GM18519 (cell line): ENCODE data around the gene A2ML1.
"Not testable (repeated sequence)": the region's sequence is repeated elsewhere in the genome, so short reads cannot be mapped to it uniquely, and the experiment has no call there.

Experiments used
- ATAC-seq: cut with Tn5 transposase; IDR thresholded peaks from one replicate; pipeline ENCODE4 v1.9.1; 2021; ENCODE audit warnings: mild to moderate bottlenecking, moderate library complexity; ENCODE audit not compliant: unreplicated experiment, low FRiP score

A2ML1 gene

DNA sequence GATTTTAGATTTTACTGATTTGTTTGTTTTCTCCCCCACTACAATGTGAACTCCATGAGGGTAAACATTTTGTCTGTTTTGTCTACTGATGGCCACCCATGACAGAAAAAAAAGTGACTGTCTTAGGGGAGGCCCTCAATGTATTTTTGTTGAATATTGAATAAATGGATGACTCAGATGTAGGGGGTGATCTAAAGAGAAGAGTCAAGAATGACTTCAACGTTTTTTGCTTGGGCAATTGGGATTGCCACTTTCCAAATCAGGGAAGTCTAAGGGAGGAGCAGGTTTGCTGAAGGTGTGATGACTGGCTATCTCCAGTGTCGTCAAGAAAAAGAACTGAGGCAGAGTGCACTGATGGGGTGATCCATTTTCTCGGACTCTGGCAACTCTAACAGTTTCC lies 81.2 kb downstream of the A2ML1 start:
- ATAC-seq: no peak

DNA sequence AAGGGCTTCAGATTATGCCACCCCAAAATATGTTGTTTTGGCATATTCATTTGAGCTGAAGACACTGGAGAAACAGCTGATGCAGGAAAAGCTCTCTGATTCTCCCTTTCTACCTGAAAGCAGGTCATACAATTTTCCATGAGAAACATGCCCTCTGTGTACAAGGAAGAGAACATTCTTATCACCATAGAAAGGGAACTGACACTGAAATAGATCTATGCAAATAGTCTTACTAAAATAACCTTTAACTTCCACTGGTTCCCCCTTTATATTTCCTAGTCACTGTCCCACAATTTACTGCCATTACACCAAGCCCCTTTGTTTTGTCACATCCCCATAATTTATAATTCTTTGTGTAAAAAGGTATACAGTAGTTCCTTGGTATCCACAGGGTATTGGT lies 82.2 kb downstream of the A2ML1 start:
- no peak for ATAC-seq

DNA sequence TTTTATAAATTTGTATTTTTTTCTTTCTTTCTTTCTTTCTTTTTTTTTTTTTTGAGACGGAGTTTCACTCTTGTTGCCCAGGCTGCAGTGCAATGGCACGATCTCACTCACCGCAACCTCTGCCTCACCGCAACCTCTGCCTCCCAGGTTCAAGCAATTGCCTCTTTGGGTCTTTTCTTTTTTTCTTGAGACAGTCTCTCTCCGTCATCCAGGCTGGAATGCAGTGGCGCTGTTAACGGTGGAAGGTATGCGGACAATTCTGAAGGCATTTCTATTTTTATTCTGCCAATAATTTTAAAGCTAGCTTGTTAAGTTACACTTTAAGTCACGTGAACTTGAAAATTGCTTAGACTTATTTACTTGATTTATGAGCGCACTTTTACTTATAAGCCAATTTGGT lies 83.1 kb downstream of the A2ML1 start:
- ATAC-seq: no peak

DNA sequence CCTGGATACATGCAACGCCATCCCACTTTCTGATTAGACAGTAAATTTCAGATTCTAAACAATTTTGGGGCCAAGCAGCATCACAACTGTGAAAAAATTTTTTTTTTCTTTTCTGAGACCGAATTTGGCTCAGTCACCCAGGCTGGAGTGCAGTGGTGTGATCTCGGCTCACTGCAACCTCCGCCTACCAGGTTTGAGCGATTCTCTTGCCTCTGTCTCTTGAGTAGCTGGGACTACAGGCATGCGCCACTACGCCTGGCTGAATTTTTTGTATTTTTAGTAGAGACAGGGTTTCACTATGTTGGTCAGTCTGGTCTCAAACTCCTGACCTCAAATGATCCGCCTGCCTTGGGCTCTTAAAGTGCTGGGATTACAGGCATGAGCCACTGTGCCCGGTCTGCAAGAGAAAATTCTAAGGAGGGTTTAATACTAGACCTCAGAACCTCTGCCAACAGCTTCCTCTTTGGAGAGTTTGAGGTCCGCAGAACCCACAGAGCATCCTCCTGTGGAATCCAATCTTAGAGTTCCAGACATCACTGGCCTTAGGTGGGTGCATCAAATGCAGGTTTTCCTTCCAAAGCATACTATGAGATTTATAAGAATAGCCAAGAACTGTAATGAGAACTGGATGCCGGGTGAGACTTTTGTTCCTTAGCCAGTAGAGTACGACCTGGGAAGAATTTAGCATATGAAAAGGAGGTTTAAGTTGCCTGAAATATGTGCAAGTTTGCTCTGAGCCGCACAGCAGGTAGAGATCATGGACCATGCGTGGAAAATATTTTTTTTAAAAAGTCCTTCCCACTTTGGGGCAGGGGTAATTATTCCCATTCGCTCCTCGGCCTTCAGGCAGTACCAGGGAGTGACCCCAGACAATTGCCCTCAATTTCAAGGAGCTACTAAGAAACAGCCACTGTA lies 84.1 kb downstream of the A2ML1 start:
- ATAC-seq: no peak

DNA sequence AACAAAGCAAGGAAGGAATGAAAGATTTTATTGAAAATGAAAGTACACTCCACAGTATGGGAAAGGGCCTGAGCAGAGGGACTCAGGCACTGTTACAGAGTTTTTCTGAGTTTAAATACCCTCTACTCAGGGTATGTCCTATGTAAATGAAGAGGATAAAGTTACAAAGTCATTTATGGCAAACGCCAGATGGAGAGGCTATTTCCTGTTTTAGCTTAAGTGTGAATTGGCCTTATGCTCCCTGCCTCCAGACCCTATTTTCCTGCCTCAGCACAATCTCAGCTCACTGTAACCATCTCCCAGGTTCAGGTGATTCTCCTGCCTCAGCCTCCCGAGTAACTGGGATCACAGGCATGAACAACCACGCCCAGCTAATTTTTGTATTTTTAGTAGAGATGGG lies 85.1 kb downstream of the A2ML1 start:
- ATAC-seq: no peak

DNA sequence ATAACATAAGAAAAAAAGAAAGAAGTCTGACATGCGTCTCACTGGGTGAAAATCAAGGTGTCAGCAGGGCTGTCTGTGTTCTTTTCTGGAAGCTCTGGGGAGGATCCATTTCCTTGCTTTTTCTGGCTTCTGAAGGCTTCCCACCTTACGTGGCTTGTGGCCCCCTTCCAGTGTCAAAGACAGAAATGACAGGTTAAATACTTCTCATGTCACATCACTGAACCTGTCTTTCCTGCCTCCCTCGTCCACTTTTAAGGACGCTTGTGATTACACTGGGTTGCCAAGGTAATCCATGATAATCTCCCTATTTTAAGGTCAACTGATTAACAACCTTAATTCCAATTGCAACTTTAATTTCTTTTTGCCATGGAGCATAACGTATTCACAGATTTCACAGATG lies 87.3 kb downstream of the A2ML1 start:
- no peak for ATAC-seq

DNA sequence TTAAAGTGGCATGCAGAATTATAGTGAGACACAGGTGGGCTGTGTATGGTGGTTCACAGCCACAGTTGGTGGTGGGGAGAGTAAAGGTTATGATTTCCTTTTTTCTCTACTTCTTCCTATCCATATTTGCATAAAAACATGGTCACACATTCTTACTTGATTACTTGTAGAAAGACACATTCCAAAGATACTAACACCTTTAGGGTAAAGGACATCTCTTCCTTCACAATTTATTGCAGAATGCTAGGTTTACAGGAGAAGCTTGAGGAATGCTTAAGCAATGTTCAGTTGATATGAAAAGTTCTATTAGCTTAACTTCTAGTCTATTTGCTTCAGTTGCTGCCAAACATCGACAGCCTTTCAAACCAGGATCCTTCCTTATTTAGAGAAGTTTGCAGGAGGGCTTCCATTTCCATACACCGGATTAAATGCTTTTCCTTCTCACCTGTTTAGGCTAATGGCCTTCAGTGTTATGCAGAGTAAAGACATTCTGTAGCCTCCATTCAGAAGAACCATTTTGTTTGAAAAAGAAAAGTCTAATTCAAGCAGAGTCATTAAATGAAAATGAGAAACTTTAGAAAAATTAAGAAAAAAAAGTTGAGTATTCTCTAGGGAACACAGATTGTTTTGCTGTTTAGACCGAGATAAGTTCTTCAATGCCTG lies 89.3 kb downstream of the A2ML1 start:
- ATAC-seq: no peak

DNA sequence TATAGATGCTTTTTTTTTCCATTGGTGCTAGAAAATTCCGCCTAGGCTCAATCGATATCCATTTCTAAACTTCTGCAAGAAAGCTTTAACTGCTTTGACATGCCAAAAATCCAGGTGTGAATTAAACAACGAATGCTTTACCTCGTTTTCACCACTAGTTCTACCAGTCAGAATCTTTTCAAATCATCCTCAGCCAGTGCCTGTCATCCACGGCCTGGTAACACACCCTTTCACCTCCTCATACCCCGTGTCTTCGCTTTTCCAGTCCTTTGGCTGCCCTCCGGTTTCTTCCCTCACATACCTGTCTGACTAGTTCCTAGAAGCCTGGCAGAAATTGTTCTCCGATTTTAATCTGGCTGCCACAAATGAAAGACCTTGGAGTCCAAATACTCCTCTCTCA lies 90.5 kb downstream of the A2ML1 start:
- no peak for ATAC-seq

DNA sequence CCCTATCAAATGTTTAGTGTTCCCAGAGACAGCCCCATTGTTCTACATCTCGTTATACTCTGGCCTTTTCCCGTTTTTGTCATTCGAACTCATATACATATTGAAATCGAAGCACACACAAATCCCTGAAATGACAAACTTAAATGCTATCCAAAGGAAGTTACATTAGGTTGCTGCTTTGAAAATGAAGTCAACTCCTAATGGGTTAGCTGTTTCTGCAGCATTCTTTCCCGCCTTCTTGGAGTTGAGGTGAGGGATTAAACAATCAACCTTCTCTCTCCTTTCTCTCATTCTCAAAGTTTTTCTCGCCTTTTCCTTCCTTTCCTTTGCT lies 91.2 kb downstream of the A2ML1 start:
- ATAC-seq: no peak

DNA sequence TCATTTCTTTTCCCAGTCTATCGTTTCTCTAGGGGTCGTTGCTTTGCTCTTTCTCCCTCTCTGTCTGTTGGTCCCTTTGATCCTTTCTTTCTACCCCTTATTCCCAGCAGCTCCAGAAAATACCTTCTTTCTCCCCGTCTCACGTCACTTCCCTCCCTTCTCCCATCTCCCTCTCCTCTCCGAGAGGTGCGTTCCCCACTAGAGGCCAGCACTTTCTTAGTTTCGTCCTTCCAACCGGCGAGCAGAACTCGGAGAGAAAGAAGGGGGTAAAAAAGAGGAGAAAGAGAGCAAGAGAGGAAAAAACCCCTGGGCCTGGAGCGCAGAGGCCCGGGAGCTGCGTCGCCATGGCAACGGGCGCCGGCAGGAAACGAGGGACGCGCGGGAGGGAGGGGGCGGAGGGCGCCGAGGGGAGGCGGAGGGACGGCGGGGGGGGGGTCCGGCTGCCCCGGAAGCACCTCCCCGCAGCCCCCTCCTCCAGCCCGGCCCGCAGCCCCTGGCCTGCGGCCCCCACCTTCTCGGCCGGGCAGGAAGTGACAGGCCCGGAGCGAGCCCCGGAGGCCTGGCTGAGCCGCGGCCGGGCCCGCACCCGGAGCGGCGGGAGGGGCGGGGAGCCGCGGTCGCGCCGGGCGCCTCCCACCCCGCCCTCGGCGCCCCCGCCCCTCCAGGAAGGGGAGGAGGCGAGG lies 91.8 kb downstream of the A2ML1 start, which contains the start of gene PHC1:
PHC1 (plus strand) TSS at position 477 of the 683 bp plus-strand sequence. CDS start 3,169 bp downstream, outside the sequence.
- peak; percentile 38 for ATAC-seq

DNA sequence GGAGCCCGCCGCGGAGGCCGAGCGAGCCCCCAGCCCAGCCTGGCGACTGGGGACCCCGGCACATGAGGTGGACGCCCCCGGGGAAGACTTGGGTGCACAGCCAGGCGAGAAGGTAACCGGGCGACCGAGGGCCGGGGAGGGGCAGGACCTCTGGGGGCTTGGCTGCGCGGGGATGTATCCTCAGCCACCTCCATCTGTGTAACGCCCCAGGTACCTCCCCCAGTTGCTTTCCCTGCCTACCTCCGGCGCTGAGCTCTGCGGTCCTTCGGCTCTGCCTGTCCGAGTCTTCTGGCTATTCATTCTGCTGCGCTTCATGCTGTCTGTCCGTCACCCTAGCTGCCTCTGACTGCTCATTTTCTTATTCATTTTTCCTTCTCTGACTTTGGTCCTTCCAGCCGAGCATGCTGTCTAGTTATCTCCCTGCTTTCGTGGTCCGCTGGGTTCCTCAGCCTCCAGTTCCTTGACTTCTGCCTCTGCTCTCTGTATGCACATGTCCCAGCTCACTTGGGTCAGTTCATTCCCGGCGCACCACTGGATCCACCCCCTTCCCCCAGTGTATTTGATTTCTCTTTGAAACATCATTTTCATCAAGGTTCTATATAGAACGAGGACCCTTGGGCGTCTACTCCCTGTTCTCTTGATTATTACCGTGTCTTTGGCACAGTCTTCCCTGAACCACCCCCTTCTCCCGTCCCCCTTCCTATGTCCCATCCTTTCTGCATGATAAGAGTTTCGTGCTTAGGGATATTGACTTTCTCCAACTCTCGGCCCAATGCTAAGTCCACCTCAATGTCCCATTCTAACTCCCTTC lies 92.5 kb downstream of the A2ML1 start:
- peak; percentile 27 for ATAC-seq

DNA sequence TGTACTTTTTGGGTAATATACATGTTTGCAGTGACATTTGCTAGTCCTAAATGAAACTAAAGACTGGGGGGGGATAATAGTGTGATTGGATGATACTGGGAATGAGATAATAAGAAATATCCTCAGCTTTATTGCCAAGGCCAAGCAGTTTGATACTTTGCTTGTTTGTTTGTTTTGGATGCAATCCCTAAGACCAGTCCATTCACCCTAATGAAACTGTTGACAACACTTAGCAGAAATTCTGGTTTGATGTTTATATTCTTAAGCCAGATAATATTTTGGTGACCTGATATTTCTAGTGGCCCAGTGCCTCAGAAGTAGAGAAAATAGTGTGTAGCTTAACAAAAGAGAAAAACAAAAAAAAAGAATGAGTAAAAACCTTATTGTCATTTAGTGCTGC lies 93.7 kb downstream of the A2ML1 start:
- ATAC-seq: no peak

DNA sequence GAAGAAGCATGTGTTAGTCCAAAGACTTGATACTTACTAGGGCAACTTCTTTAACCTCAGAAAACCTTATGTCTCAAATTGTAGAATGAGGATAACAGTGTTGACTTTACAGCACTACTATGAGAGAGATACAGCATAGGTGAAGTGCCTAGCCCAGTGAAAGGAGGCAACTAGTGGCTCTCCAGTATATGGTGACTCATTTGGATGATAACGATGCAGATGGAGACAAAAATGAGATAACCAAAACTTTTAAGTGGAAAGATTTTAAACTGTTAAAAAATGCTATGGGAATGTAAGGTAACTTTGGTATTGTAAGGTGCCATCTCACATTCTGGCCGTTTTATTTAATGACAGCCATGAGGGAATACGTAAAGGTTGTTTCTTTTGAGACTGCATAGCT lies 94.6 kb downstream of the A2ML1 start:
- no peak for ATAC-seq

DNA sequence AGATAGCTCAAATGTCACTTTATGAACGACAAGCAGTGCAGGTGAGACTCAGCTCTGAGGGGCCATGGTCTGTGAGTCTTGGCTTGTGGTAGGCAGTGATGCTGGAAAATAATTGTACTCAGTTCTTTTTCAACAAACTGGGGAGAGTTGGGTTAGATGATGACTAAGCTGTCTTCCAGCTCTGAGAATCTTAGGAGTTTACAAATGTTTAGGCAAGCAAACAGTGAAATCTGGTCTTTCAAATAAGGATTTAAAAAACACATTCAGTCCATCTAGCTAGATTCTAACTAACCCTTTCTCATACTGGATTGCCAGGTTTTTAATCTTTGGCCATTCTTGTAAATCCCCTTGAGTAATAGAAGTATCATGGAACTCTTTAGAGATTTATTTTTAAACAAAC lies 95.3 kb downstream of the A2ML1 start:
- no peak for ATAC-seq

DNA sequence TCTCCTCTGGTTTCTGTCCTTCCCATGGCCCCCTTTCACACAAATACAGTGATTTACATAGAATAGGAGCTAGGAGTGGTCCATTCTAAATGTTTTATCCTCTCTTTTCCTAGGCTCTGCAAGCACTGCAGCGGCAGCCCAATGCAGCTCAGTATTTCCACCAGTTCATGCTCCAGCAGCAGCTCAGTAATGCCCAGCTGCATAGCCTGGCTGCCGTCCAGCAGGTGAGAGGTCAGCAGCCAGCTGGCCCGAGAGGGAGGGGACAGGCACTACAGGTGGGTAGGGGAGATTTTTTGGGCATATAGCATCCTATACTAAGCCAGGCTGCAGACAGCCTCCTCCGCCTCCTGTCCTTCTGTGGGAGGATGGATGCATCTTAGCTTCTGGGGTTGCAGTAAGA lies 97.2 kb downstream of the A2ML1 start:
- ATAC-seq: not testable (repeated sequence)

DNA sequence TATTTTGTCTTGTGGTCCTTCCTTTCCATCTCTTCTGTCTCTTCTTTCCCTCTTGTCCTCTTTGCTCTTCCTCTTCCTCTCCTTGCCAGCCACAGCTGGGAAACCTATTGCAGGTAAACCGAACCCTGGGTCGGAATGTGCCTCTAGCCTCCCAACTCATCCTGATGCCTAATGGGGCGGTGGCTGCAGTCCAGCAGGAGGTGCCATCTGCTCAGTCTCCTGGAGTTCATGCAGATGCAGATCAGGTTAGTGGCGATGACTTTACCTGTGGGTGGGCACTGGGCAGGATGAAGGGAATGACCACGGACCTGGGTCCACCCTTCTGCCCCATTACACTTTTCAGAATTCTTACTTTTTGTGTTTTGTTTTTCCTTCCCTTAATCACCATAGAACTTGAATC lies 100.1 kb downstream of the A2ML1 start:
- ATAC-seq: no peak
